Measurements from ENCODE around the gene STIMATE.
A peak's percentile ranks its signal among the peaks of the same experiment; 100 is the strongest.

STIMATE gene

GRCh38 chr3:52849656-52850055 is 47.7 kb downstream of the STIMATE start:
- no peak for TF ChIP-seq CTCF (IDR thresholded peaks at IDR 0.05; ENCODE audit: insufficient read depth, low read depth, low read length, missing control alignments)
- H3K4me3 ChIP-seq (ENCODE audit: low read depth, low read length): no peak overlapping the region
- DNase-seq (ENCODE audit: low read depth): no peak

GRCh38 chr3:52848617-52849016 is 48.7 kb downstream of the STIMATE start:
- DNase-seq (ENCODE audit: low read depth): no peak
- TF ChIP-seq CTCF (IDR thresholded peaks at IDR 0.05; ENCODE audit: insufficient read depth, low read depth, low read length, missing control alignments): no peak

GRCh38 chr3:52847726-52848125 is 49.6 kb downstream of the STIMATE start:
- no peak for DNase-seq (ENCODE audit: low read depth)
- no peak overlapping the region for H3K4me3 ChIP-seq (ENCODE audit: low read depth, low read length)
- no peak for TF ChIP-seq CTCF (IDR thresholded peaks at IDR 0.05; ENCODE audit: insufficient read depth, low read depth, low read length, missing control alignments)

More at GRCh38 chr3:52848617-52849016, 48.7 kb downstream of the STIMATE start:
- no peak overlapping the region for H3K4me3 ChIP-seq (ENCODE audit: low read depth, low read length)

GRCh38 chr3:52847241-52847640 is 50.1 kb downstream of the STIMATE start:
- TF ChIP-seq CTCF (IDR thresholded peaks at IDR 0.05; ENCODE audit: insufficient read depth, low read depth, low read length, missing control alignments): no peak
- DNase-seq (ENCODE audit: low read depth): no peak
- no peak overlapping the region for H3K4me3 ChIP-seq (ENCODE audit: low read depth, low read length)

GRCh38 chr3:52846432-52846965 is 50.8 kb downstream of the STIMATE start:
- DNase-seq (ENCODE audit: low read depth): peak; percentile 33
- H3K4me3 ChIP-seq (ENCODE audit: low read depth, low read length): no peak overlapping the region

GRCh38 chr3:52845691-52846431 is 51.5 kb downstream of the STIMATE start:
- peak; percentile 57 for TF ChIP-seq CTCF (IDR thresholded peaks at IDR 0.05; ENCODE audit: insufficient read depth, low read depth, low read length, missing control alignments)
- no peak for DNase-seq (ENCODE audit: low read depth)
- H3K4me3 ChIP-seq (ENCODE audit: low read depth, low read length): no peak overlapping the region

More at GRCh38 chr3:52846432-52846965, 50.8 kb downstream of the STIMATE start:
- TF ChIP-seq CTCF (IDR thresholded peaks at IDR 0.05; ENCODE audit: insufficient read depth, low read depth, low read length, missing control alignments): no peak

Data from GM12865 (cell line).